ENCODE results near the gene MIB2.

Gene MIB2

GRCh38 chr1:1615256-1616044, at the start of gene MIB2:
MIB2 (plus strand) TSS chr1:1615500; CDS start chr1:1623453, 7,953 bp downstream.
- peak within 1 kb of the TSS; percentile 99 for H3K27ac ChIP-seq
- no peak for TF ChIP-seq CTCF (conservative IDR thresholded peaks at IDR 0.05)

- TF ChIP-seq CTCF (conservative IDR thresholded peaks at IDR 0.05), result no peak
- H3K27ac ChIP-seq, result no peak overlapping the region
These were observed 48.0 kb upstream of the MIB2 start for GRCh38 chr1:1567152-1567875.

- no peak overlapping the region for H3K27ac ChIP-seq
- no peak for TF ChIP-seq CTCF (conservative IDR thresholded peaks at IDR 0.05)
These were observed 47.4 kb upstream of the MIB2 start for GRCh38 chr1:1567891-1568291.

GRCh38 chr1:1569341-1569740, 46.0 kb upstream of the MIB2 start:
- H3K27ac ChIP-seq, result no peak overlapping the region
- no peak for TF ChIP-seq CTCF (conservative IDR thresholded peaks at IDR 0.05)

GRCh38 chr1:1573843-1574720, 41.2 kb upstream of the MIB2 start:
- peak; percentile 18; the same call in 1 of the 2 replicates for TF ChIP-seq CTCF (conservative IDR thresholded peaks at IDR 0.05)

GRCh38 chr1:1574721-1575537, 40.4 kb upstream of the MIB2 start, which contains the start of gene SSU72:
SSU72 (minus strand) TSS chr1:1574863; CDS start chr1:1574557, 306 bp downstream.
- H3K27ac ChIP-seq, result peak within 1 kb of the TSS; percentile 100
- TF ChIP-seq CTCF (conservative IDR thresholded peaks at IDR 0.05), result no peak

More at GRCh38 chr1:1573843-1574720, 41.2 kb upstream of the MIB2 start:
- H3K27ac ChIP-seq, result peak overlapping the region; percentile 100

Data from VCaP (cell line).